Breast epithelium (tissue), 3 donors: ENCODE data around the gene CHSY1.

ENCODE experiments used
- CTCF ChIP-seq, 3 donors: fragments of 450-650 bp; IDR thresholded peaks; one replicate each; pipeline ENCODE4 v1.5.1; 2016 to 2017; ENCODE audit warnings: antibody characterized with exemption in 3 of 3, mild to moderate bottlenecking in 3 of 3, moderate library complexity in 3 of 3
- POLR2A ChIP-seq: fragments of 450-650 bp; IDR thresholded peaks from one replicate; pipeline ENCODE4 v1.6.1; 2016; ENCODE audit warnings: antibody characterized with exemption, mild to moderate bottlenecking, moderate library complexity
- POLR2AphosphoS5 ChIP-seq, 3 donors: sonication (generic); formaldehyde crosslinking; IDR thresholded peaks; one replicate each; pipeline ENCODE4 v1.6.1; 2017; ENCODE audit warnings: antibody characterized with exemption in 3 of 3

DNA sequence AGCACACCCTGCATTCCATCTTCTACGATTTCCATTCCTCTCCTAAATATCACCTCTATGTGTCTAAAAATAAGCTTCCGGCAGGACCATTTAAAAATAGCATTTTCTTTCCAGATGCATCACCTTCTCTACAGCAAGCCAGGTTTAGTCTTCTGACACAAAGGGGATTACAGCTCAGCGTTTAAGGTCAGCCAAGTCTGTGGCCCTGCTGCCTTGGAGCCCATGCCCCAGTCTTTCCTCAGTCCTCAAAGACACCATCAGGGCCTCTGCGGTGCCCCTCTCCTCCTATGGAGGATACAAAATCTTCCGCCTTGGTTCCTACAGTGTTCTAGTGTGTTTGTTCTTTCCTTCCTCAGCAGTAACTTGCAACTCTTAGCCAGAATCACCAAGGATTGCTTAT lies 21.7 kb upstream of the CHSY1 start:
- no peak for TF ChIP-seq POLR2AphosphoS5 (IDR thresholded peaks at IDR 0.05)
- TF ChIP-seq POLR2A = no peak
- TF ChIP-seq CTCF (IDR thresholded peaks at IDR 0.05) = no peak
